Stomach (tissue), 9 donors: ENCODE results near the gene SUPT3H. TPM values are rescaled to one million over a fixed set of nuclear protein-coding genes. Genes with fewer than 3 reads are reported as not detected.

ENCODE experiments used
- DNase-seq, 2 donors: peaks; one replicate each; pipeline versions ENCODE4 v3.0.0 to v3.0.0-alpha.2; 2013 to 2019
- H3K27ac ChIP-seq, 5 donors: fragments of 200-600 bp in 4 of 5; sonication (generic) in 4 of 5; one replicate each; pipeline ENCODE4 v1.5.1; 2013 to 2019; ENCODE audit warnings: mild to moderate bottlenecking in 1 of 5, moderate library complexity in 1 of 5
- H3K27me3 ChIP-seq, 3 donors: fragments of 200-600 bp; sonication (generic); one replicate each; pipeline ENCODE4 v1.5.1; 2017 to 2019; ENCODE audit warnings: mixed run types in 1 of 3
- H3K36me3 ChIP-seq, 4 donors: fragments of 200-600 bp; sonication (generic); 1 replicate in 3 of 4; 2 replicates in 1 of 4; pipeline ENCODE4 v1.5.1; 2016 to 2019
- H3K4me1 ChIP-seq, 4 donors: fragments of 200-600 bp; sonication (generic); one replicate each; pipeline ENCODE4 v1.5.1; 2016 to 2019
- H3K4me3 ChIP-seq, 4 donors: fragments of 200-600 bp; sonication (generic) in 3 of 4; one replicate each; pipeline ENCODE4 v1.5.1; 2016 to 2019; ENCODE audit warnings: mild to moderate bottlenecking in 1 of 4
- H3K9me3 ChIP-seq, 4 donors: fragments of 200-600 bp; sonication (generic); one replicate each; pipeline ENCODE4 v1.5.1; 2016 to 2019
- EP300 ChIP-seq: sonication (generic); formaldehyde crosslinking; IDR thresholded peaks from one replicate; pipeline ENCODE4 v1.6.1; 2017; ENCODE audit warnings: antibody characterized with exemption
- POLR2A ChIP-seq, 4 donors: fragments of 450-650 bp; IDR thresholded peaks; one replicate each; pipeline ENCODE4 v1.6.1; 2016; ENCODE audit warnings: antibody characterized with exemption in 4 of 4, control low read depth in 2 of 4, mild to moderate bottlenecking in 1 of 4, moderate library complexity in 1 of 4
- POLR2AphosphoS5 ChIP-seq, 3 donors: sonication (generic); formaldehyde crosslinking; IDR thresholded peaks; one replicate each; pipeline ENCODE4 v1.6.1; 2016; ENCODE audit warnings: antibody characterized with exemption in 3 of 3
- WGBS, 5 donors: extraction: QIAGEN DNeasy Blood & Tissue Kit in 3 of 5; methylation state at CpG; one replicate each; pipeline versions ENCODE4 v1.1.5 to v1.1.7; 2013 to 2018; 5-methylcytosine and 5-hydroxymethylcytosine counted together
- intact Hi-C: fragments of 100-400 bp; cut with DNase I; formaldehyde crosslinking; loops from one replicate; pipeline ENCODE4 v1.15.1; 2023; ENCODE audit warnings: low total_unique reads
- polyA plus RNA-seq, 3 donors: library from polyadenylated mRNA; stranded (reverse); fragments of 200-250 nt; gene quantifications; one replicate each; pipeline ENCODE4 v1.2.3, GENCODE V29; 2013
- total RNA-seq, 5 donors: library from RNA; depleted of rRNA; stranded (reverse); fragments of >200 nt; gene quantifications; one replicate each; pipeline versions ENCODE4 v1.1.0 to v1.2.3, GENCODE V29; 2014 to 2016
- TF ChIP-seq, protein P1 (sequence below), 7 experiments: fragments of 450-650 bp in 4 of 7; fragments of 200-600 bp in 3 of 7; sonication (generic) in 3 of 7; IDR thresholded peaks; one replicate each; pipeline ENCODE4 v1.5.1; 2016 to 2019; ENCODE audit warnings: antibody characterized with exemption in 7 of 7, control low read depth in 2 of 7, mild to moderate bottlenecking in 1 of 7
- donor health status: healthy with polysubstance abuse.
- donor health status: Bipolar disorder and iron deficiency.
- donor health status: healthy.

The SUPT3H gene
- total and polyA plus RNA-seq, 8 donors, result 0.29 to 16.2 (median 4.0) TPM; not detected in 1

GRCh38 chr6:44942798-44943197 is 434.9 kb downstream of the SUPT3H start:
- peaks cover 0 to 21% (median 14%) of the 10 kb centered on the region in 4 donors for H3K9me3 ChIP-seq
- intact Hi-C loops, result no loop called here
- peaks cover 0 to 12% (median 2%) of the 10 kb centered on the region in 4 donors for H3K36me3 ChIP-seq
- no peaks in the 10 kb centered on the region for H3K4me1 ChIP-seq
- 89 to 98% (median 93%) methylated on average over 1 of the region's 1 CpG for WGBS, 5 donors
- H3K27me3 ChIP-seq, result no peaks in the 10 kb centered on the region
- no peak overlapping the region for H3K4me3 ChIP-seq
- no peak for DNase-seq
- H3K27ac ChIP-seq, result no peak overlapping the region
- TF ChIP-seq EP300 (no peak), POLR2A (IDR thresholded peaks at IDR 0.05) (no peak), POLR2AphosphoS5 (IDR thresholded peaks at IDR 0.05) (no peak)
- TF ChIP-seq, protein P1, sequence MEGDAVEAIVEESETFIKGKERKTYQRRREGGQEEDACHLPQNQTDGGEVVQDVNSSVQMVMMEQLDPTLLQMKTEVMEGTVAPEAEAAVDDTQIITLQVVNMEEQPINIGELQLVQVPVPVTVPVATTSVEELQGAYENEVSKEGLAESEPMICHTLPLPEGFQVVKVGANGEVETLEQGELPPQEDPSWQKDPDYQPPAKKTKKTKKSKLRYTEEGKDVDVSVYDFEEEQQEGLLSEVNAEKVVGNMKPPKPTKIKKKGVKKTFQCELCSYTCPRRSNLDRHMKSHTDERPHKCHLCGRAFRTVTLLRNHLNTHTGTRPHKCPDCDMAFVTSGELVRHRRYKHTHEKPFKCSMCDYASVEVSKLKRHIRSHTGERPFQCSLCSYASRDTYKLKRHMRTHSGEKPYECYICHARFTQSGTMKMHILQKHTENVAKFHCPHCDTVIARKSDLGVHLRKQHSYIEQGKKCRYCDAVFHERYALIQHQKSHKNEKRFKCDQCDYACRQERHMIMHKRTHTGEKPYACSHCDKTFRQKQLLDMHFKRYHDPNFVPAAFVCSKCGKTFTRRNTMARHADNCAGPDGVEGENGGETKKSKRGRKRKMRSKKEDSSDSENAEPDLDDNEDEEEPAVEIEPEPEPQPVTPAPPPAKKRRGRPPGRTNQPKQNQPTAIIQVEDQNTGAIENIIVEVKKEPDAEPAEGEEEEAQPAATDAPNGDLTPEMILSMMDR (IDR thresholded peaks at IDR 0.05), result no peak

GRCh38 chr6:44942201-44942600 is 435.5 kb downstream of the SUPT3H start:
- peaks cover 0 to 21% (median 14%) of the 10 kb centered on the region in 4 donors for H3K9me3 ChIP-seq
- intact Hi-C loops, result no loop called here
- no peak overlapping the region for H3K27ac ChIP-seq
- H3K36me3 ChIP-seq, result peaks cover 0 to 12% (median 2%) of the 10 kb centered on the region in 4 donors
- no peak overlapping the region for H3K4me3 ChIP-seq
- no peak for DNase-seq
- no peak for TF ChIP-seq POLR2AphosphoS5 (IDR thresholded peaks at IDR 0.05)
- no peak for TF ChIP-seq POLR2A (IDR thresholded peaks at IDR 0.05)
- no peak for TF ChIP-seq EP300
- TF ChIP-seq, protein P1 (IDR thresholded peaks at IDR 0.05), result no peak
- 83 to 92% (median 92%) methylated on average over 6 of the region's 6 CpGs for WGBS, 5 donors
- H3K27me3 ChIP-seq, result no peaks in the 10 kb centered on the region
- H3K4me1 ChIP-seq, result no peaks in the 10 kb centered on the region

DNA sequence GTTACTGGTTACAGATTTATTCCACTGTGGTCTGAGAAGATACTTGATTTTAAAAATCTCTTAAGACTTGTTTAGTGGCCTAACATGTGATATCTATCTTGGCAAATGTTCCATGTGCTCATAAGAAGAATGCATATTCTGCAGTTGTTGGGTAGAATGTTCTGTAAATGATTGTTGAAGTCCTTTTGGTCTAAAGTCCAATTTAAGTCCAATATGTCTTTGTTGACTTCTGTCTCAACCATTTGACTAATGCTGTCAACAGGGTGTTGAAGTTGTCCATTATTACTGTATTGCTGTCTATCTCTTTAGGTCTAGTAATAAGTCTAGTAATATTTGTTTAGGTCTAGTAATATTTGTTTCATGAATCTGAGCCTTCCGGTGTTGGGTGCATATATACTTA is 437.4 kb downstream of the SUPT3H start:
- Histone ChIP-seq H3K4me1 (no peaks in the 10 kb centered on the region), H3K27me3 (no peaks in the 10 kb centered on the region), H3K9me3 (peaks cover 0 to 4% (median 3%) of the 10 kb centered on the region in 4 donors), H3K27ac (no peak overlapping the region), H3K36me3 (no peaks in the 10 kb centered on the region), H3K4me3 (no peak overlapping the region)
- 84 to 100% (median 95%) methylated on average over 1 of the region's 1 CpG for WGBS, 5 donors
- DNase-seq, result no peak
- intact Hi-C loops, result no loop called here
- TF ChIP-seq, protein P1 (IDR thresholded peaks at IDR 0.05), result no peak
- TF ChIP-seq POLR2AphosphoS5 (IDR thresholded peaks at IDR 0.05) (no peak), POLR2A (IDR thresholded peaks at IDR 0.05) (no peak), EP300 (no peak)

DNA sequence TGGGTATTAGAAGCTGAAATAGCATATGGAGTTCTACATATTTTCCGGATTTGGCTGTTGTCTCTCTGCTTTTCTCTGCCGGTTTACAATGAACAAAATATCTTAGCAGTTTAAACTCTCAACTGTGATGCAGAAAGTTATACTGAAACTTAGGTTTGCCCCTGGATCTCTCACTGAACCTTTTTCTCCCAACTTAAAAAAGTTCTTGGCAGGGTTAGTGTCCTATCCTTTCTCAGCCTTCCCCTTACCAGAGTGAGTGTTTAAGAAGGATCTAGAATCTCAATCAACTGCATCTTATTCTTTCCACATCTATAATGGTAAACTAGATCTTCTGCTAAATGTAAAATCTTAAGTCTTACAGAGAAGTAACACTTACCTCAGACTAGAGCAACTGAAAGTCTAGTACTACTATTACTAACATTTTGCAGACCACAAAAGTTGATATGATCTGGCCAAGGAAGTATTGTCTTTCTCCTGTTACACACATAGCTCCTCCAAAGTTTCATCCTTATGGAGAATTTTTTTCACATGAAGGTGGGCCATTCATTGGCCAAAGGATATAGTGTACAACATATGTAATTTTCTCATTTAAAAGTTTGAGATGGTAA is 441.9 kb downstream of the SUPT3H start:
- Histone ChIP-seq H3K9me3 (no peaks in the 10 kb centered on the region), H3K36me3 (no peaks in the 10 kb centered on the region), H3K27me3 (no peaks in the 10 kb centered on the region), H3K4me1 (no peaks in the 10 kb centered on the region), H3K4me3 (no peak overlapping the region), H3K27ac (no peak overlapping the region)
- DNase-seq, result no peak
- TF ChIP-seq POLR2A (IDR thresholded peaks at IDR 0.05) (no peak), EP300 (no peak), POLR2AphosphoS5 (IDR thresholded peaks at IDR 0.05) (no peak)
- TF ChIP-seq, protein P1 (IDR thresholded peaks at IDR 0.05), result no peak
- 64 to 78% (median 75%) methylated on average over 2 of the region's 2 CpGs for WGBS, 5 donors
- intact Hi-C loops, result no loop called here
